Panc1 (cell line): ENCODE data around the gene TMC3. TPM values are rescaled to one million over a fixed set of nuclear protein-coding genes. Genes with fewer than 3 reads are reported as not detected.

Experiments used
- ATAC-seq: fragments of 200-7000 bp; cut with Tn5 transposase; 2 replicates; pipeline ENCODE4 v1.9.1; 2020; ENCODE audit warnings: mild to moderate bottlenecking, moderate library complexity
- BruUV-seq: library from RNA; stranded (reverse); fragments of 400-500 nt; replicated peaks from 2 replicates; lab custom pipeline; 2021; lab: Mats Ljungman, UMichigan
- CTCF ChIA-PET: fragments of 300-600 bp; sonication (Branson Sonifier 250); formaldehyde crosslinking; loops from one replicate; lab custom pipeline; 2022; ENCODE audit warnings: antibody characterized with exemption; lab: Charles Lee
- POLR2A ChIA-PET: fragments of 300-600 bp; sonication (Branson Sonifier 250); formaldehyde crosslinking; loops from one replicate; lab custom pipeline; 2022; ENCODE audit warnings: antibody characterized with exemption; lab: Charles Lee
- DNase-seq: peaks from one replicate; pipeline ENCODE4 v3.0.0-alpha.2; 2010; ENCODE audit warnings: low read depth, low spot score
- H3K27ac ChIP-seq: 2 replicates; pipeline ENCODE4 v1.5.1; 2011; ENCODE audit warnings: mild to moderate bottlenecking, low read length, inconsistent platforms
- H3K27me3 ChIP-seq: fragments of 200-500 bp; sonication (Bioruptor generic); 2 replicates; pipeline ENCODE4 v1.6.0; 2014; ENCODE audit warnings: low read length, inconsistent platforms; ENCODE audit not compliant: control insufficient read depth, insufficient read depth
- H3K36me3 ChIP-seq: fragments of 200-500 bp; sonication (Bioruptor generic); 2 replicates; pipeline ENCODE4 v1.5.1; 2014; ENCODE audit warnings: inconsistent platforms, mild to moderate bottlenecking, low read length, moderate library complexity; ENCODE audit not compliant: control insufficient read depth, insufficient read depth
- H3K4me1 ChIP-seq: 2 replicates; pipeline ENCODE4 v1.5.1; 2011; ENCODE audit warnings: inconsistent platforms, mild to moderate bottlenecking, low read length, moderate library complexity; ENCODE audit not compliant: control insufficient read depth, insufficient read depth
- H3K4me3 ChIP-seq, 2 experiments: 2 replicates each; pipeline ENCODE4 v1.5.1; 2011 to 2012; ENCODE audit warnings: low read depth in 2 of 2, low read length in 2 of 2, mild to moderate bottlenecking in 2 of 2, inconsistent platforms in 1 of 2, moderate library complexity in 1 of 2
- H3K9me3 ChIP-seq: fragments of 200-500 bp; sonication (Bioruptor generic); 2 replicates; pipeline ENCODE4 v1.5.1; 2014; ENCODE audit warnings: low read depth, mild to moderate bottlenecking, inconsistent platforms, low read length, moderate library complexity; ENCODE audit not compliant: control insufficient read depth, insufficient read depth
- CTCF ChIP-seq: fragments of 450-650 bp; IDR thresholded peaks from 2 replicates; pipeline ENCODE4 v1.5.1; 2017; ENCODE audit warnings: mild to moderate bottlenecking
- POLR2AphosphoS5 ChIP-seq: IDR thresholded peaks from 2 replicates; pipeline ENCODE4 v1.6.1; 2012; ENCODE audit warnings: mild to moderate bottlenecking, low read depth, low read length, moderate library complexity
- REST ChIP-seq, 2 experiments: IDR thresholded peaks; 2 replicates each; pipeline ENCODE4 v1.6.1; 2011 to 2012; ENCODE audit warnings: low read depth in 2 of 2, control low read depth in 1 of 2, low read length in 1 of 2, mild to moderate bottlenecking in 1 of 2, moderate library complexity in 1 of 2; ENCODE audit not compliant: insufficient read depth in 1 of 2
- SIN3A ChIP-seq: IDR thresholded peaks from 2 replicates; pipeline ENCODE4 v1.6.1; 2012; ENCODE audit warnings: low read depth, mild to moderate bottlenecking, low read length, moderate library complexity, borderline replicate concordance; ENCODE audit not compliant: insufficient read depth
- TCF7L2 ChIP-seq: IDR thresholded peaks from 2 replicates; pipeline ENCODE4 v1.6.1; 2011; ENCODE audit warnings: mild to moderate bottlenecking, low read depth, low read length, inconsistent platforms
- in situ Hi-C: cut with HindIII; loops from 2 replicates; pipeline ENCODE4 v1.10.0; 2016; ENCODE audit warnings: low sequenced_read_pairs, low pct_unique_long_range_greater_than_20kb
- intact Hi-C: fragments of 100-400 bp; cut with micrococcal nuclease; formaldehyde crosslinking; loops from one replicate; pipeline ENCODE4 v1.10.0; 2022; ENCODE audit not compliant: unreplicated experiment
- total RNA-seq: library from RNA; stranded (reverse); gene quantifications from one replicate; pipeline ENCODE4 v1.2.1, GENCODE V29; 2021; ENCODE audit not compliant: unreplicated experiment

The TMC3 gene
- total RNA-seq, 1 experiment from 2014 or later = not detected

DNA sequence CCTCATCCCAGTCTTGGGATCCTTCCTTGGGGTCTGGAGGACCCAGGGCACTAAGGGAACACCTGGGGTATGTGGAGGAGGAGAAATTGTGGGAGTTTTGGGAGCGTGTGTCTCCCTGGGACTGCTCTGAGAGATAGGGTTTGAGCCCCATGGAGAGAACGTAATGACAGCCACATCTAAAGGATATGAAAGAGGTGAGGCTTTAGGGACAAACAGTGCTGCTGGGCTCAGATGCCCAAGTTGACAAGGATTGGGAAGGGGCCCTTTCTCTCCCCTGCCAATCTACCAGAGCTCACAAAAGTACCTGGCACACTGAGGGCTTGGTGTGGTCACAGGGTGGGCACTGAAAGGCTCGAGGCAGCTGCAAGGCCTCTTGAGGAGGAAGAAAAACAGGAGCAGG lies 36.8 kb downstream of the TMC3 start:
- ChIA-PET POLR2A (no interaction called here), CTCF (no interaction called here)
- Histone ChIP-seq H3K9me3 (no peaks in the 10 kb centered on the region), H3K27me3 (peaks cover 8% of the 10 kb centered on the region), H3K4me1 (peaks cover 5% of the 10 kb centered on the region; the same call in 1 of the 2 replicates), H3K27ac (no peak overlapping the region), H3K4me3 (no peak overlapping the region), H3K36me3 (no peaks in the 10 kb centered on the region)
- no peak for TF ChIP-seq POLR2AphosphoS5
- TF ChIP-seq TCF7L2 = no peak
- TF ChIP-seq CTCF = no peak
- no peak for TF ChIP-seq REST (IDR thresholded peaks at IDR 0.05; ENCODE audit: insufficient read depth in 1 of 2, low read depth in 2 of 2, low read length in 1 of 2)
- no peak for TF ChIP-seq SIN3A
- no TSS peak for BruUV-seq
- DNase-seq = no peak
- intact Hi-C loops (no loop called here), in situ Hi-C loops (no loop called here)
- ATAC-seq = no peak

DNA sequence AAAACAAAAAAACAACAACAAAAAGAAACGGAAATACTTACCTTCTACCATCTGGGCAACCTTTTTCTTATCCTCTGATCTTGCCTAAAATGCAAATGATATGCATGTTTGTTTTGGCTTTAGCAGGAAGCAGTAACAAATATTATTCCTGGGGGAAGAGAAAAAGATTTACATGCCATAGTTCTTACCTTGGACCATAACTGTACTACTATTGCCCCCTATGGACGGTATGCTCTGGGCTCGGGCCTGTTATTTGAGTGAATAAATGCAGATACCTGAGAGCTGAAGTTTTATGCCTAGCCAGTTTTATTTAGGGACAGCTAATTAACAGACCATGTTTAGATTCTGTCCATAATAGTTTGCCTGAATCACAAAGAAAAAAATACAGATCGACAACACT lies 37.4 kb downstream of the TMC3 start:
- Histone ChIP-seq H3K4me3 (no peak overlapping the region), H3K36me3 (no peaks in the 10 kb centered on the region), H3K4me1 (peaks cover 5% of the 10 kb centered on the region; the same call in 1 of the 2 replicates), H3K27ac (no peak overlapping the region), H3K9me3 (no peaks in the 10 kb centered on the region), H3K27me3 (peaks cover 6% of the 10 kb centered on the region)
- in situ Hi-C loops (no loop called here), intact Hi-C loops (no loop called here)
- ChIA-PET CTCF (no interaction called here), POLR2A (no interaction called here)
- ATAC-seq (no peak), DNase-seq (no peak)
- BruUV-seq = no TSS peak
- TF ChIP-seq TCF7L2 = no peak
- TF ChIP-seq CTCF = peak; percentile 54; the same call in 1 of the 2 replicates
